Activated CD8-positive, alpha-beta T cell treated with anti-CD3 and anti-CD28 coated beads for 36 hours (primary cell): Measurements from ENCODE around the gene AOAH. TPM values are rescaled to one million over a fixed set of nuclear protein-coding genes. Genes with fewer than 3 reads are reported as not detected.
"Not testable (repeated sequence)": the region's sequence is repeated elsewhere in the genome, so short reads cannot be mapped to it uniquely, and the experiment has no call there.

ENCODE experiments used
- ATAC-seq: fragments of 200-7000 bp; cut with Tn5 transposase; one replicate; pipeline ENCODE4 v1.10.0; 2021; ENCODE audit warnings: mild to moderate bottlenecking, moderate library complexity
- CTCF ChIA-PET: fragments of 350-600 bp; sonication (Branson Sonifier 250); formaldehyde crosslinking; loops from one replicate; lab custom pipeline; 2021; ENCODE audit warnings: antibody characterized with exemption; lab: Charles Lee
- POLR2A ChIA-PET: fragments of 350-600 bp; sonication (Branson Sonifier 250); formaldehyde crosslinking; loops from one replicate; lab custom pipeline; 2021; ENCODE audit warnings: antibody characterized with exemption; lab: Charles Lee
- DNase-seq: peaks from one replicate; pipeline ENCODE4 v3.0.0-alpha.2; 2020
- H3K27ac Mint-ChIP-seq: one replicate; pipeline ENCODE4 v1.8.0; 2021; ENCODE audit warnings: mild to moderate bottlenecking, mixed read lengths
- H3K27me3 Mint-ChIP-seq: one replicate; pipeline ENCODE4 v1.8.0; 2021; ENCODE audit warnings: mixed read lengths
- H3K36me3 Mint-ChIP-seq: one replicate; pipeline ENCODE4 v1.8.0; 2021; ENCODE audit warnings: low read depth, mixed read lengths
- H3K4me1 Mint-ChIP-seq: one replicate; pipeline ENCODE4 v1.8.0; 2021; ENCODE audit warnings: low read depth, mixed read lengths
- H3K4me3 Mint-ChIP-seq: one replicate; pipeline ENCODE4 v1.8.0; 2021; ENCODE audit warnings: mild to moderate bottlenecking, moderate library complexity, mixed read lengths
- H3K9me3 Mint-ChIP-seq: one replicate; pipeline ENCODE4 v1.8.0; 2021; ENCODE audit warnings: mixed read lengths
- CTCF ChIP-seq: fragments of 200-600 bp; IDR thresholded peaks from one replicate; pipeline ENCODE4 v1.8.0; 2022; ENCODE audit warnings: antibody characterized with exemption, mild to moderate bottlenecking
- intact Hi-C: fragments of 100-400 bp; cut with micrococcal nuclease; formaldehyde crosslinking; loops from one replicate; pipeline ENCODE4 v1.10.0; 2022
- total RNA-seq, 2 experiments: library from RNA; stranded (reverse); gene quantifications; one replicate each; pipeline ENCODE4 v1.2.3, GENCODE V29; 2021

The AOAH gene
- total RNA-seq, 2 experiments from 2014 or later: 10.4 to 17.1 TPM

- H3K4me3 Mint-ChIP-seq: no peak overlapping the region
- no peaks in the 10 kb centered on the region for H3K36me3 Mint-ChIP-seq
- H3K4me1 Mint-ChIP-seq: peaks cover 20% of the 10 kb centered on the region
- DNase-seq (no peak), ATAC-seq (no peak)
- CTCF ChIA-PET: interaction anchor here (0.8 to 1.6 kb wide), 6 partner anchors 19 to 514 kb away, joined by 3 to 5 read pairs (median 4); partner anchors contain the start of gene ANLN
- POLR2A ChIA-PET: no interaction called here
- H3K27ac Mint-ChIP-seq: no peak overlapping the region
- TF ChIP-seq CTCF: no peak
- H3K9me3 Mint-ChIP-seq: no peaks in the 10 kb centered on the region
- intact Hi-C loops: no loop called here
- no peaks in the 10 kb centered on the region for H3K27me3 Mint-ChIP-seq
These were observed 252.1 kb downstream of the AOAH start for GRCh38 chr7:36472141-36472729.

- POLR2A ChIA-PET: no interaction called here
- Mint-ChIP-seq H3K36me3 (no peaks in the 10 kb centered on the region), H3K4me1 (peaks cover 7% of the 10 kb centered on the region), H3K9me3 (no peaks in the 10 kb centered on the region), H3K27ac (no peak overlapping the region), H3K4me3 (no peak overlapping the region), H3K27me3 (peaks cover 2% of the 10 kb centered on the region)
- intact Hi-C loops: no loop called here
- CTCF ChIA-PET: interaction anchor here (1.4 kb wide), 1 partner anchor 28 kb away, joined by 3 read pairs; no protein-coding TSS in a partner anchor
- ATAC-seq (no peak), DNase-seq (no peak)
- no peak for TF ChIP-seq CTCF
These were observed 255.1 kb downstream of the AOAH start for GRCh38 chr7:36469236-36469635.

GRCh38 chr7:36468370-36469101, 255.8 kb downstream of the AOAH start:
- no peak for TF ChIP-seq CTCF
- DNase-seq: no peak
- H3K27me3 Mint-ChIP-seq: peaks cover 2% of the 10 kb centered on the region
- H3K4me1 Mint-ChIP-seq: no peaks in the 10 kb centered on the region
- no peaks in the 10 kb centered on the region for H3K36me3 Mint-ChIP-seq
- no peak overlapping the region for H3K4me3 Mint-ChIP-seq
- no peaks in the 10 kb centered on the region for H3K9me3 Mint-ChIP-seq
- ATAC-seq: no peak
- ChIA-PET CTCF (no interaction called here), POLR2A (no interaction called here)
- intact Hi-C loops: no loop called here
- no peak overlapping the region for H3K27ac Mint-ChIP-seq

GRCh38 chr7:36466001-36466400, 258.3 kb downstream of the AOAH start:
- H3K36me3 Mint-ChIP-seq, CTCF ChIA-PET, DNase-seq, H3K4me1 Mint-ChIP-seq, H3K27me3 Mint-ChIP-seq, H3K9me3 Mint-ChIP-seq, intact Hi-C loops, POLR2A ChIA-PET, ATAC-seq, H3K4me3 Mint-ChIP-seq, H3K27ac Mint-ChIP-seq: not testable (repeated sequence)

GRCh38 chr7:36464271-36464670, 260.0 kb downstream of the AOAH start:
- no peak for TF ChIP-seq CTCF
- H3K9me3 Mint-ChIP-seq: no peaks in the 10 kb centered on the region
- no peaks in the 10 kb centered on the region for H3K4me1 Mint-ChIP-seq
- intact Hi-C loops: no loop called here
- POLR2A ChIA-PET: no interaction called here
- peaks cover 2% of the 10 kb centered on the region for H3K27me3 Mint-ChIP-seq
- CTCF ChIA-PET: interaction anchor here (1.4 kb wide), 3 partner anchors 9 to 23 kb away, joined by 3 read pairs; no protein-coding TSS in a partner anchor
- no peak overlapping the region for H3K27ac Mint-ChIP-seq
- no peak overlapping the region for H3K4me3 Mint-ChIP-seq
- H3K36me3 Mint-ChIP-seq: no peaks in the 10 kb centered on the region
- no peak for ATAC-seq
- DNase-seq: no peak
